Measurements from ENCODE around the gene ABCG4. TPM values are rescaled to one million over a fixed set of nuclear protein-coding genes. Genes with fewer than 3 reads are reported as not detected.
A peak's percentile ranks its signal among the peaks of the same experiment; 100 is the strongest.

The ABCG4 gene
- total RNA-seq, 1 experiment from 2014 or later, result 0.39 TPM

GRCh38 chr11:119100246-119100970 is 48.4 kb upstream of the ABCG4 start:
- ATAC-seq, result no peak

GRCh38 chr11:119100994-119101758 is 47.7 kb upstream of the ABCG4 start:
- peak overlapping the region; percentile 87 to 90 for H3K4me3 ChIP-seq (ENCODE audit: low read depth in 2 of 2, low read length in 2 of 2)
- H3K27me3 ChIP-seq (ENCODE audit: control insufficient read depth, insufficient read depth, low read length), result no peaks in the 10 kb centered on the region
- no peaks in the 10 kb centered on the region for H3K9me3 ChIP-seq (ENCODE audit: control insufficient read depth, insufficient read depth, low read depth, low read length)
- no peak for DNase-seq (ENCODE audit: low read depth, low spot score)
- peaks cover 14% of the 10 kb centered on the region for H3K4me1 ChIP-seq (ENCODE audit: control insufficient read depth, insufficient read depth, low read length)
- TSS peak; percentile 80 for BruUV-seq (replicated peaks)
- ChIA-PET POLR2A (interaction anchor here (0.6 to 0.8 kb wide), 6 partner anchors 9 to 309 kb away, joined by 3 to 10 read pairs (median 5); no protein-coding TSS in a partner anchor), CTCF (interaction anchor here (0.7 to 1.7 kb wide), 4 partner anchors 25 to 237 kb away, joined by 3 to 16 read pairs (median 4); no protein-coding TSS in a partner anchor)
- in situ Hi-C loops (cut with HindIII; ENCODE audit: low pct_unique_long_range_greater_than_20kb, low sequenced_read_pairs) (no loop called here), intact Hi-C loops (cut with micrococcal nuclease; ENCODE audit: unreplicated experiment) (loop anchor here (2.0 kb wide), 1 partner anchor 222 kb away; no protein-coding TSS in a partner anchor)
- 0 out of 2 replicates have a peak, but pooled peaks cover 6% of the 10 kb centered on the region for H3K36me3 ChIP-seq (ENCODE audit: control insufficient read depth, insufficient read depth, low read length)
- TF ChIP-seq SIN3A (IDR thresholded peaks at IDR 0.05; ENCODE audit: borderline replicate concordance, insufficient read depth, low read depth, low read length) (0 out of 2 replicates have a peak, but pooled peaks have one; percentile 54), TCF7L2 (IDR thresholded peaks at IDR 0.05; ENCODE audit: low read depth, low read length) (no peak)
- ATAC-seq, result peak; percentile 62
- peak overlapping the region; percentile 99 for H3K27ac ChIP-seq (ENCODE audit: low read length)

More at GRCh38 chr11:119100246-119100970, 48.4 kb upstream of the ABCG4 start:
- H3K4me1 ChIP-seq (ENCODE audit: control insufficient read depth, insufficient read depth, low read length), result peaks cover 16% of the 10 kb centered on the region
- ChIA-PET POLR2A (interaction anchor here (0.6 kb wide), 1 partner anchor 27 kb away, joined by 11 read pairs; no protein-coding TSS in a partner anchor), CTCF (no interaction called here)
- peak; percentile 51 for DNase-seq (ENCODE audit: low read depth, low spot score)
- H3K27me3 ChIP-seq (ENCODE audit: control insufficient read depth, insufficient read depth, low read length), result no peaks in the 10 kb centered on the region
- peak overlapping the region; percentile 99 for H3K27ac ChIP-seq (ENCODE audit: low read length)
- no peaks in the 10 kb centered on the region for H3K9me3 ChIP-seq (ENCODE audit: control insufficient read depth, insufficient read depth, low read depth, low read length)
- H3K36me3 ChIP-seq (ENCODE audit: control insufficient read depth, insufficient read depth, low read length), result 0 out of 2 replicates have a peak, but pooled peaks cover 6% of the 10 kb centered on the region
- no TSS peak for BruUV-seq (replicated peaks)
- TF ChIP-seq CTCF (IDR thresholded peaks at IDR 0.05), result peak; percentile 88
- TF ChIP-seq TCF7L2 (IDR thresholded peaks at IDR 0.05; ENCODE audit: low read depth, low read length), result no peak
- in situ Hi-C loops (cut with HindIII; ENCODE audit: low pct_unique_long_range_greater_than_20kb, low sequenced_read_pairs) (no loop called here), intact Hi-C loops (cut with micrococcal nuclease; ENCODE audit: unreplicated experiment) (loop anchor here (2.0 kb wide), 1 partner anchor 222 kb away; no protein-coding TSS in a partner anchor)
- H3K4me3 ChIP-seq (ENCODE audit: low read depth in 2 of 2, low read length in 2 of 2), result peak overlapping the region; percentile 87 to 90

GRCh38 chr11:119101759-119102423 is 47.0 kb upstream of the ABCG4 start, which contains the start of gene DPAGT1:
Gene DPAGT1, minus strand, starts transcription at chr11:119101853. Its CDS starts 198 bp downstream, at chr11:119101655.
- TF ChIP-seq SIN3A (IDR thresholded peaks at IDR 0.05; ENCODE audit: borderline replicate concordance, insufficient read depth, low read depth, low read length), result peak; percentile 79
- peak; percentile 68 for TF ChIP-seq TCF7L2 (IDR thresholded peaks at IDR 0.05; ENCODE audit: low read depth, low read length)
- TF ChIP-seq CTCF (IDR thresholded peaks at IDR 0.05), result no peak
- TF ChIP-seq REST (IDR thresholded peaks at IDR 0.05; ENCODE audit: insufficient read depth in 1 of 2, low read depth in 2 of 2, low read length in 1 of 2), result no peak
- TF ChIP-seq POLR2AphosphoS5 (IDR thresholded peaks at IDR 0.05; ENCODE audit: low read depth, low read length), result peak; percentile 74; the same call in 1 of the 2 replicates
- H3K36me3 ChIP-seq (ENCODE audit: control insufficient read depth, insufficient read depth, low read length), result 0 out of 2 replicates have a peak, but pooled peaks cover 6% of the 10 kb centered on the region
- no peaks in the 10 kb centered on the region for H3K27me3 ChIP-seq (ENCODE audit: control insufficient read depth, insufficient read depth, low read length)
- BruUV-seq (replicated peaks), result no TSS peak
- DNase-seq (ENCODE audit: low read depth, low spot score) (peak; percentile 94), ATAC-seq (peak; percentile 92)
- peak within 1 kb of the TSS; percentile 99 for H3K27ac ChIP-seq (ENCODE audit: low read length)
- H3K4me1 ChIP-seq (ENCODE audit: control insufficient read depth, insufficient read depth, low read length), result peaks cover 21% of the 10 kb centered on the region
- no peaks in the 10 kb centered on the region for H3K9me3 ChIP-seq (ENCODE audit: control insufficient read depth, insufficient read depth, low read depth, low read length)
- POLR2A ChIA-PET, result interaction anchor here (0.6 to 1.1 kb wide), 11 partner anchors 10 to 310 kb away, joined by 3 to 20 read pairs (median 5); partner anchors contain the start of genes HMBS, RPS25, TRAPPC4 and VPS11
- in situ Hi-C loops (cut with HindIII; ENCODE audit: low pct_unique_long_range_greater_than_20kb, low sequenced_read_pairs), result no loop called here
- peak within 1 kb of the TSS; percentile 87 to 90 for H3K4me3 ChIP-seq (ENCODE audit: low read depth in 2 of 2, low read length in 2 of 2)
- intact Hi-C loops (cut with micrococcal nuclease; ENCODE audit: unreplicated experiment), result loop anchor here (2.0 kb wide), 2 partner anchors 93 to 221 kb away; no protein-coding TSS in a partner anchor
- CTCF ChIA-PET, result interaction anchor here (0.6 to 1.7 kb wide), 6 partner anchors 11 to 236 kb away, joined by 3 to 16 read pairs (median 4); no protein-coding TSS in a partner anchor

Data from Panc1 (cell line).